OCI-LY1 (cell line): ENCODE data around the gene LRRC74A.

Experiments used
- H2AFZ ChIP-seq: fragments of 200-600 bp; sonication (generic), shearing (Covaris generic); 2 replicates; pipeline ENCODE4 v1.6.0; 2014; ENCODE audit warnings: antibody characterized with exemption, mild to moderate bottlenecking, low read length
- H3F3A ChIP-seq: fragments of 200-600 bp; sonication (generic), shearing (Covaris generic); 2 replicates; pipeline ENCODE4 v1.6.0; 2014; ENCODE audit warnings: mild to moderate bottlenecking, antibody characterized with exemption, low read length, moderate library complexity; ENCODE audit not compliant: insufficient read depth
- H3K27ac ChIP-seq: fragments of 200-600 bp; sonication (generic); 2 replicates; pipeline ENCODE4 v1.5.1; 2014; ENCODE audit warnings: low read length, mixed run types, mild to moderate bottlenecking, low read depth; ENCODE audit not compliant: poor library complexity, severe bottlenecking
- H3K27me3 ChIP-seq: fragments of 200-600 bp; sonication (generic); 2 replicates; pipeline ENCODE4 v1.6.0; 2014; ENCODE audit warnings: antibody characterized with exemption, mild to moderate bottlenecking, low read length, moderate library complexity; ENCODE audit not compliant: insufficient read depth
- H3K36me3 ChIP-seq: fragments of 200-600 bp; sonication (generic); 2 replicates; pipeline ENCODE4 v1.6.1; 2014; ENCODE audit warnings: mild to moderate bottlenecking, antibody characterized with exemption, low read length, moderate library complexity, mixed read lengths; ENCODE audit not compliant: insufficient read depth
- H3K4me1 ChIP-seq: fragments of 200-600 bp; sonication (generic); 2 replicates; pipeline ENCODE4 v1.5.1; 2014; ENCODE audit warnings: mild to moderate bottlenecking, low read length, moderate library complexity; ENCODE audit not compliant: insufficient read depth, severe bottlenecking
- H3K4me2 ChIP-seq: fragments of 200-600 bp; sonication (generic), shearing (Covaris generic); 2 replicates; pipeline ENCODE4 v1.6.1; 2014; ENCODE audit warnings: low read length
- H3K4me3 ChIP-seq: fragments of 200-600 bp; sonication (generic); 2 replicates; pipeline ENCODE4 v1.5.1; 2014; ENCODE audit warnings: low read length, low read depth, mild to moderate bottlenecking, mixed read lengths; ENCODE audit not compliant: poor library complexity, severe bottlenecking
- H3K79me2 ChIP-seq: fragments of 200-600 bp; shearing (Covaris generic); 2 replicates; pipeline ENCODE4 v1.6.1; 2016; ENCODE audit warnings: mixed run types, low read length, mixed read lengths; ENCODE audit not compliant: insufficient read depth
- H3K9ac ChIP-seq: fragments of 200-600 bp; sonication (generic), shearing (Covaris generic); 2 replicates; pipeline ENCODE4 v1.6.1; 2014; ENCODE audit warnings: mild to moderate bottlenecking, low read length, mixed read lengths
- H3K9me2 ChIP-seq: fragments of 200-600 bp; sonication (generic), shearing (Covaris generic); 2 replicates; pipeline ENCODE4 v1.6.1; 2014; ENCODE audit warnings: low read depth, mild to moderate bottlenecking, low read length, mixed read lengths
- H3K9me3 ChIP-seq: fragments of 200-600 bp; shearing (Covaris generic); 2 replicates; pipeline ENCODE4 v1.6.1; 2014; ENCODE audit warnings: low read length, mixed read lengths
- H4K20me1 ChIP-seq: fragments of 200-600 bp; sonication (generic), shearing (Covaris generic); 2 replicates; pipeline ENCODE4 v1.6.0; 2016; ENCODE audit warnings: mild to moderate bottlenecking, low read length; ENCODE audit not compliant: insufficient read depth
- EZH2 ChIP-seq: fragments of 200-600 bp; sonication (generic), shearing (Covaris generic); IDR thresholded peaks from 2 replicates; pipeline ENCODE4 v1.8.0; 2017; ENCODE audit warnings: borderline replicate concordance, mixed run types, mild to moderate bottlenecking, antibody characterized with exemption, low read length, moderate library complexity, mixed read lengths
- TF ChIP-seq, protein P1 (sequence below): fragments of 200-600 bp; sonication (generic), shearing (Covaris generic); IDR thresholded peaks from 2 replicates; pipeline ENCODE4 v1.5.1; 2017; ENCODE audit warnings: mild to moderate bottlenecking, antibody characterized with exemption, low read length, moderate library complexity, mixed read lengths

LRRC74A gene

GRCh38 chr14:76778546-76779215 is 47.5 kb upstream of the LRRC74A start:
- Histone ChIP-seq H3K36me3 (peaks cover 20% of the 10 kb centered on the region), H3K9me3 (no peaks in the 10 kb centered on the region), H2AFZ (no peak overlapping the region), H3K79me2 (no peaks in the 10 kb centered on the region), H3F3A (no peaks in the 10 kb centered on the region), H3K4me2 (no peak overlapping the region), H3K27me3 (no peaks in the 10 kb centered on the region), H3K9ac (no peak overlapping the region), H3K9me2 (no peaks in the 10 kb centered on the region), H4K20me1 (no peaks in the 10 kb centered on the region), H3K4me3 (no peak overlapping the region), H3K4me1 (no peaks in the 10 kb centered on the region), H3K27ac (no peak overlapping the region)
- no peak for TF ChIP-seq EZH2
- TF ChIP-seq, protein P1, sequence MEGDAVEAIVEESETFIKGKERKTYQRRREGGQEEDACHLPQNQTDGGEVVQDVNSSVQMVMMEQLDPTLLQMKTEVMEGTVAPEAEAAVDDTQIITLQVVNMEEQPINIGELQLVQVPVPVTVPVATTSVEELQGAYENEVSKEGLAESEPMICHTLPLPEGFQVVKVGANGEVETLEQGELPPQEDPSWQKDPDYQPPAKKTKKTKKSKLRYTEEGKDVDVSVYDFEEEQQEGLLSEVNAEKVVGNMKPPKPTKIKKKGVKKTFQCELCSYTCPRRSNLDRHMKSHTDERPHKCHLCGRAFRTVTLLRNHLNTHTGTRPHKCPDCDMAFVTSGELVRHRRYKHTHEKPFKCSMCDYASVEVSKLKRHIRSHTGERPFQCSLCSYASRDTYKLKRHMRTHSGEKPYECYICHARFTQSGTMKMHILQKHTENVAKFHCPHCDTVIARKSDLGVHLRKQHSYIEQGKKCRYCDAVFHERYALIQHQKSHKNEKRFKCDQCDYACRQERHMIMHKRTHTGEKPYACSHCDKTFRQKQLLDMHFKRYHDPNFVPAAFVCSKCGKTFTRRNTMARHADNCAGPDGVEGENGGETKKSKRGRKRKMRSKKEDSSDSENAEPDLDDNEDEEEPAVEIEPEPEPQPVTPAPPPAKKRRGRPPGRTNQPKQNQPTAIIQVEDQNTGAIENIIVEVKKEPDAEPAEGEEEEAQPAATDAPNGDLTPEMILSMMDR, result no peak

- no peaks in the 10 kb centered on the region for H3K4me1 ChIP-seq
- H4K20me1 ChIP-seq, result no peaks in the 10 kb centered on the region
- no peak overlapping the region for H3K4me2 ChIP-seq
- H3K4me3 ChIP-seq, result no peak overlapping the region
- H3K79me2 ChIP-seq, result no peaks in the 10 kb centered on the region
- no peak overlapping the region for H3K27ac ChIP-seq
- H3K9me2 ChIP-seq, result no peaks in the 10 kb centered on the region
- H3K27me3 ChIP-seq, result no peaks in the 10 kb centered on the region
- H3K36me3 ChIP-seq, result peaks cover 20% of the 10 kb centered on the region
- H3K9me3 ChIP-seq, result no peaks in the 10 kb centered on the region
- H3F3A ChIP-seq, result no peaks in the 10 kb centered on the region
- no peak overlapping the region for H2AFZ ChIP-seq
- H3K9ac ChIP-seq, result no peak overlapping the region
- TF ChIP-seq EZH2, result no peak
- TF ChIP-seq, protein P1, result no peak
Observed at GRCh38 chr14:76779221-76780057, 46.8 kb upstream of the LRRC74A start.

DNA sequence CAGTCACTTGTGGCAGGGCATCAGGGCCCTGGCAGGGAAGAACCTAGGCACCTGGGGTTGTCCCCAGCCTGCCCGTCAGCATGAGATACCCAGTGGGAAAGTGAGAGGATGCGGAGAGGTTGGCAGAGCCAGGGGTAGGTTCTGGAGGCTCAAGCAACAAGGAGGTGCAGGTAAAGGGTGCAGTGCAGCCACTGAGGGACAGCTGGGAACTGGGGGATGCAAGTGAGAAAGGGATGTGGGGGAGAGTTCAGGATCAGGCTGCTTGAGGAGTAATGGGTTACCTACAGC is 46.2 kb upstream of the LRRC74A start:
- no peaks in the 10 kb centered on the region for H4K20me1 ChIP-seq
- no peak overlapping the region for H3K4me2 ChIP-seq
- H3K4me3 ChIP-seq, result no peak overlapping the region
- no peaks in the 10 kb centered on the region for H3F3A ChIP-seq
- H3K27me3 ChIP-seq, result no peaks in the 10 kb centered on the region
- no peak overlapping the region for H2AFZ ChIP-seq
- no peaks in the 10 kb centered on the region for H3K4me1 ChIP-seq
- TF ChIP-seq EZH2, result no peak
- TF ChIP-seq, protein P1, result no peak
- H3K27ac ChIP-seq, result no peak overlapping the region
- no peaks in the 10 kb centered on the region for H3K9me2 ChIP-seq
- H3K36me3 ChIP-seq, result peaks cover 20% of the 10 kb centered on the region
- H3K9me3 ChIP-seq, result no peaks in the 10 kb centered on the region
- no peaks in the 10 kb centered on the region for H3K79me2 ChIP-seq
- no peak overlapping the region for H3K9ac ChIP-seq
